A673 (cell line): Measurements from ENCODE around the gene RTRAF. TPM values are rescaled to one million over a fixed set of nuclear protein-coding genes. Genes with fewer than 3 reads are reported as not detected.
A peak's percentile ranks its signal among the peaks of the same experiment; 100 is the strongest.

Experiments used
- BruUV-seq: library from RNA; stranded (reverse); fragments of 400-500 nt; replicated peaks from 2 replicates; lab custom pipeline; 2021; lab: Mats Ljungman, UMichigan
- CTCF ChIA-PET: fragments of 300-600 bp; sonication (Branson Sonifier 250); formaldehyde crosslinking; loops from one replicate; lab custom pipeline; 2022; ENCODE audit warnings: antibody characterized with exemption; lab: Charles Lee
- POLR2A ChIA-PET: fragments of 300-600 bp; sonication (Branson Sonifier 250); formaldehyde crosslinking; loops from one replicate; lab custom pipeline; 2022; ENCODE audit warnings: antibody characterized with exemption; ENCODE audit not compliant: low non-redundant PET; lab: Charles Lee
- DNase-seq: peaks from one replicate; pipeline ENCODE4 v3.0.0-alpha.2; 2015; ENCODE audit warnings: low spot score
- H3K27ac ChIP-seq: fragments of 200-600 bp; sonication (generic); 2 replicates; pipeline ENCODE4 v1.5.1; 2016; ENCODE audit warnings: mixed run types, low read depth, mild to moderate bottlenecking, mixed read lengths, antibody characterized with exemption, low read length; ENCODE audit not compliant: poor library complexity, severe bottlenecking
- H3K27me3 ChIP-seq: fragments of 200-600 bp; sonication (generic); replicated peaks from 2 replicates; pipeline ENCODE4 v1.6.1; 2017; ENCODE audit warnings: mixed run types, low read depth, mild to moderate bottlenecking, mixed read lengths, antibody characterized with exemption, low read length; ENCODE audit not compliant: insufficient read depth, poor library complexity
- H3K36me3 ChIP-seq: fragments of 200-600 bp; sonication (generic); 2 replicates; pipeline ENCODE4 v1.6.1; 2016; ENCODE audit warnings: mixed run types, mild to moderate bottlenecking, mixed read lengths, antibody characterized with exemption, low read length; ENCODE audit not compliant: insufficient read depth, poor library complexity, severe bottlenecking
- H3K4me1 ChIP-seq: fragments of 200-600 bp; sonication (generic); 2 replicates; pipeline ENCODE4 v1.6.1; 2017; ENCODE audit warnings: mixed run types, mild to moderate bottlenecking, mixed read lengths, antibody characterized with exemption, low read length; ENCODE audit not compliant: insufficient read depth, poor library complexity, severe bottlenecking
- H3K4me3 ChIP-seq: fragments of 200-600 bp; sonication (generic); 2 replicates; pipeline ENCODE4 v1.5.1; 2016; ENCODE audit warnings: low read depth, mixed run types, mild to moderate bottlenecking, mixed read lengths, low read length; ENCODE audit not compliant: poor library complexity, severe bottlenecking
- H3K9me3 ChIP-seq: fragments of 200-600 bp; sonication (generic); 2 replicates; pipeline ENCODE4 v1.6.1; 2016; ENCODE audit warnings: mixed run types, low read depth, mild to moderate bottlenecking, mixed read lengths, antibody characterized with exemption, low read length; ENCODE audit not compliant: poor library complexity, severe bottlenecking
- CTCF ChIP-seq: fragments of 300-800, 200-600 bp; sonication (generic); conservative IDR thresholded peaks from 2 replicates; pipeline ENCODE4 v1.5.1; 2017; ENCODE audit warnings: low read depth, mild to moderate bottlenecking, antibody characterized with exemption, low read length, moderate library complexity, mixed read lengths
- EZH2 ChIP-seq: fragments of 200-600 bp; sonication (generic); IDR thresholded peaks from 2 replicates; pipeline ENCODE4 v1.6.1; 2017; ENCODE audit warnings: borderline replicate concordance, low read depth, mild to moderate bottlenecking, mixed read lengths, antibody characterized with exemption, low read length; ENCODE audit not compliant: poor library complexity, severe bottlenecking
- intact Hi-C: fragments of 100-400 bp; cut with micrococcal nuclease; formaldehyde crosslinking; loops from one replicate; pipeline ENCODE4 v1.10.0; 2022; ENCODE audit not compliant: unreplicated experiment
- total RNA-seq: library from RNA; stranded (reverse); gene quantifications from 2 replicates; pipeline ENCODE4 v1.2.3, GENCODE V29; 2021

RTRAF gene
- total RNA-seq, 1 experiment from 2014 or later: 267 TPM

GRCh38 chr14:52000019-52000582, 10.8 kb downstream of the RTRAF start:
- Histone ChIP-seq H3K27ac (no peak overlapping the region), H3K4me3 (no peak overlapping the region), H3K36me3 (peaks cover 79% of the 10 kb centered on the region), H3K9me3 (no peaks in the 10 kb centered on the region), H3K4me1 (peaks cover 5% of the 10 kb centered on the region), H3K27me3 (no peaks in the 10 kb centered on the region)
- ChIA-PET POLR2A (no interaction called here), CTCF (no interaction called here)
- intact Hi-C loops: loop anchor here (5.0 to 10.0 kb wide), 2 partner anchors 72 to 475 kb away; no protein-coding TSS in a partner anchor
- no peak for DNase-seq
- TF ChIP-seq EZH2: no peak
- no TSS peak for BruUV-seq

GRCh38 chr14:52000696-52001095, 11.3 kb downstream of the RTRAF start:
- ChIA-PET POLR2A (no interaction called here), CTCF (no interaction called here)
- no peak for TF ChIP-seq EZH2
- no peak for TF ChIP-seq CTCF
- H3K4me1 ChIP-seq: peaks cover 5% of the 10 kb centered on the region
- no peaks in the 10 kb centered on the region for H3K9me3 ChIP-seq
- H3K27ac ChIP-seq: no peak overlapping the region
- intact Hi-C loops: loop anchor here (5.0 to 10.0 kb wide), 2 partner anchors 72 to 474 kb away; no protein-coding TSS in a partner anchor
- H3K27me3 ChIP-seq: no peaks in the 10 kb centered on the region
- H3K4me3 ChIP-seq: no peak overlapping the region
- H3K36me3 ChIP-seq: peaks cover 79% of the 10 kb centered on the region
- peak; percentile 43 for DNase-seq
- no TSS peak for BruUV-seq

- H3K27ac ChIP-seq: no peak overlapping the region
- no TSS peak for BruUV-seq
- H3K9me3 ChIP-seq: no peaks in the 10 kb centered on the region
- TF ChIP-seq EZH2 (no peak), CTCF (no peak)
- POLR2A ChIA-PET: no interaction called here
- CTCF ChIA-PET: no interaction called here
- intact Hi-C loops: loop anchor here (5.0 to 10.0 kb wide), 2 partner anchors 70 to 472 kb away; no protein-coding TSS in a partner anchor
- H3K27me3 ChIP-seq: no peaks in the 10 kb centered on the region
- peaks cover 5% of the 10 kb centered on the region for H3K4me1 ChIP-seq
- no peak for DNase-seq
- peaks cover 80% of the 10 kb centered on the region for H3K36me3 ChIP-seq
- H3K4me3 ChIP-seq: no peak overlapping the region
These were observed 13.2 kb downstream of the RTRAF start for GRCh38 chr14:52002542-52002941.
